DMS 273 treated with DMSO at 0.1 percent for 48 hours (cell line): ENCODE measurements around the gene LIMS3.
"Not testable (repeated sequence)": the region's sequence is repeated elsewhere in the genome, so short reads cannot be mapped to it uniquely, and the experiment has no call there.

ENCODE experiments used
- DNase-seq: peaks from one replicate; lab custom pipeline; 2025; lab: John Stamatoyannopoulos, UW

Gene LIMS3

DNA sequence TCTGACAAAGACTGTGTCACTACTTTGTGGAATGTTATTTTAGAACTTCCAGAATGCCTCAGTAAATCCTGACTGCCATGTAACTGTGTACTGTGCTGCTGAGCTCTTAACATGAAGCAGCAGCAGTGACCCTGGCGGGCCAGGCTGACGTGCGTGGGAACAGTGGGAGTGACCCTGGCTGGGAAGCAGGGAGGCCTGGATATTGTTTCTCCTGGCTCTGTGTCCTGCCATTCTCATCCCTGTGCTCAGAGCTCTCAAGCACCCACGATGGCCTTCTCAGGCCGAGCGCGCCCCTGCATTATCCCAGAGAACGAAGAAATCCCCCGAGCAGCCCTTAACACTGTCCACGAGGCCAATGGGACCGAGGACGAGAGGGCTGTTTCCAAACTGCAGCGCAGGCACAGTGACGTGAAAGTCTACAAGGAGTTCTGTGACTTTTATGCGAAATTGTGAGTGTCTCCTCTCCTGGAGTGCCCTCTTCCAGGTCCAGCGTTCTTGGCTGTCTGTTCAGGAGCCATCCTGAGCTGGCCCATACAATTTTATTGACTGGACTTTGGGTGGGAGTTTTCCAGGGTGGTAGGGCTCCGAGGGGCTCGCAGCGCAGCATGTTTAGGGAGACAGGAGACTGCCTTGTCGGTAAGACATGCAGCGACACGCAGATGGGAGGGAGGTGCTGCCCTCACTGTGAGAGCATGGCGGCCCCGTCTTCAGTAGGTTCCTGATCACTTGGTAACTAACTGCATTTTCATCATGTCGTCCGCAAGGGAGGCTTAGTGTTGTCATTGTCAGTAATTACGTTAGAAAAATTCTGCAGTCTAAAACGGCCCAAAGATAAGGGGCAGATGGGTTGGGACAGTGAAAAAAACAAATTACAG lies at the start of gene LIMS3:
Gene LIMS3 (plus strand): TSS at position 227 of the 875 bp plus-strand sequence. CDS start 41 bp downstream, at position 268.
- DNase-seq, result not testable (repeated sequence)

DNA sequence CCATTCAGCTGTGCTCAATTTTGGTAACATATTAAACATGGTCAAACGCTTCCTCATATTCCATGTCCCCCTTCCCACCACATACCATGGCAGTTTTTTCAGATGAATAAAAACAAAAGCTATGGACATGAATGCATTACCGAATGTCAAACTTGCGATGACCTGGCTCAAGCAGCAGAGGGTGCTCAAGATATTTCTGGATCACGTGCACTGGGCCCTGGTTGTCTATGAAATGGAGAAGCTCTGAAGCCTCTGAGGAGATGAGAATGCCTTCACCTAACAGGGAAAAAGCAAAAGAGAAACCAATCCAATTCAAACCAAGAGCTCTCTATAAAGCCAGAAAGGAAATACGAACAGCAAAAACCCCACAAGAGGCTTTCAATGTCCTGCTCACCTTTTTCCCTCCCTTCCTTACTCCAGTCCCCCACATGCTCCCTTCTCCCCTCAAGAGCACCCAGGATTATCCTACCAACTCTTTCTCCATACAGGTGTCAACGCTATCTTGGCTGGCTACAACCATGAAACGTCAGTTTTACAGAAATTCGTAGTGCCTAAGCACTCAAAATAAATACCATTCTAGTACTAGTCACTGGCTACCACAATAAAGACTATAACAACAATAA lies 27.2 kb upstream of the LIMS3 start:
- not testable (repeated sequence) for DNase-seq

GRCh38 chr2:109876625-109877024 lies 21.9 kb upstream of the LIMS3 start:
- DNase-seq, result not testable (repeated sequence)

DNA sequence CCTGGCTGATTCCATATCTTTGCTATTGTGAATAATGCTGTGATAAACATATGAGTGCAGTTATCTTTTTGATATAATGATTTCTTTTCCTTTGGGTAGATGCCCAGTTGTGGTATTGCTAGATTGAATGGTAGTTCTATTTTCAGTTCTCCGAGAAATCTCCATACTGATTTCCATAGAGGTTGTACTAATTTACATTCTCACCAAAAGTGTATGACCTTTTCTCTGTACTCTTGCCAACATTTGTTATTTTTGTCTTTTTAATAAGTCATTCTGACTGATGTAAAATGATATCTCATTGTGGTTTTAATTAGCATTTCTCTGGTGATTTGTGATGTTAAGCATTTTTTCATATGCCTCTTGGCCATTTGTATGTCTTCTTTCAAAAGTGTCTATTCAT lies 16.4 kb upstream of the LIMS3 start:
- DNase-seq, result not testable (repeated sequence)

GRCh38 chr2:109888414-109888813 lies 10.1 kb upstream of the LIMS3 start:
- not testable (repeated sequence) for DNase-seq

DNA sequence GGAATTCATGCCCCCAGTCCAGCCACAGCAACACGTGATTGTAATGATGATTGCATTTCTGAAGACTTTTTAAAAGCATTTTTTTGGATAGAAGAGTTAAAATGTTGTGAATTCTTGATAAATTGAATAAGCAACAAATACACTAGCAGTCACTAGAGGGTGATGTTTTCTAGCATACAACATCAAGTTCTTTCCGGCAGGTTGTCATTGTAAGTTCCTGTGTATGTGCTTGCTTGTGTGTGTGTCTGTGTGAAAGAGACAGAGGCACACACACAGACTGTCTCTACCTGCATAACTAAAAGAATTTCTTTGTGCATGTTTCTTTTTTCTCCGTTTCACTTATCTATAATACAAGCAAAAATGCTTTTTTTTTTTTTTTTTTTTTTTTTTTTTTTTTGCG lies 8.6 kb upstream of the LIMS3 start:
- not testable (repeated sequence) for DNase-seq

GRCh38 chr2:109891024-109891423 lies 7.5 kb upstream of the LIMS3 start:
- not testable (repeated sequence) for DNase-seq

- not testable (repeated sequence) for DNase-seq
Measured at GRCh38 chr2:109893736-109894135, 4.8 kb upstream of the LIMS3 start.

- not testable (repeated sequence) for DNase-seq
Measured at GRCh38 chr2:109894141-109894540, 4.3 kb upstream of the LIMS3 start.

DNA sequence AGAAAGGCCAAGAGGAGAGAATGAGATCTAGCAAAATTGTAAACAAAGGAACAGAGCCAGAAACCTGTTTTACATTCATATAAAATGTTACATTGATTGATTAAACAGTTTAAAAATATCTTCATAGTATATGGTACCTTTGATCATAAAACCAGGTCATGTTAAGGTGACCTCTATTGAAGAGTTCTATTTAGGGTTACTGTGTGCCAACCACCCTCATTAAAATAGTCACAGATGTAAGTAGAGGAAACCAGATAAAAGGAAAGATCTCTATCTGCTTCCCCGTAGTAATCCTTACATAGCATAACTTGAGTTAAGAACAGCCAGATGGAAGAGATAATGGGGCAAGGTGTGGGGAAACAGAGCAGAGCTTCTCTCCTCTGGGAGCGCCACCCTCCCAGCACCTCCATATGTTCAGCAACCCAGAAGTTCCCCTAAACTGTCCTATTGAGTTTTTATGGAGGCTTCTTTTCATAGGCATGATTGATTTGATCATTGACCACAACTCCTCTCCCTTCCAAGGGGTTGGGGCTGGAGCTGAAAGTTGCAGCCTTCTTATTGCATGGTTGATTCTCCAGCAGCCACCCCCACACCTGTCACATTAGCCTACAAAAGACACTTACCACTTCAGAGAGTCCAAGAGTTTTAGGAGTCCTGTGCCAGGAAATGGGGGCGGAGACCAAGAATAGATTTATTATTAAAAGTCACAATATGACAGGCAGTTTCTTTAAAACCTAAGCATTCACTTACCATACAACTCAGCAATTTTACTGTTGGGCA lies 3.2 kb upstream of the LIMS3 start:
- not testable (repeated sequence) for DNase-seq

DNA sequence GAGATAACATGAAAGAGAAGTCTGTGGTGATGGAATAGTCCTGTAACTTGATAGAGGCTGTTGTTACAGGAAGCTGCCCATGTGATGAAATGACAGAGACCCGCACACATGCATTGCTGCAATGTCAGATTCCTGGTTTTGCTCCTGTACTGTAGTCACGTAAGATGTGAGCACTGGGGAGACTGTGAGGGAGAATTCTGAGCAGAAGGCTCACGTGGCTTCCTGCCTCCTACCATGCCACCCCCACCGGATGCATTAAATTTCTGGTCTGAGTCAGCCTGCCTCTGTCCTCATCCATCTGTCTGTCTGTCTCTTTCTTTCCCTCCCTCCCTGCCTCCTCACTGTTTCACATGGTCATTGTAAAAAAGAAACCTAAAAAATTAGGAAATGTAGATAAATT lies 2.3 kb upstream of the LIMS3 start:
- DNase-seq, result not testable (repeated sequence)

DNA sequence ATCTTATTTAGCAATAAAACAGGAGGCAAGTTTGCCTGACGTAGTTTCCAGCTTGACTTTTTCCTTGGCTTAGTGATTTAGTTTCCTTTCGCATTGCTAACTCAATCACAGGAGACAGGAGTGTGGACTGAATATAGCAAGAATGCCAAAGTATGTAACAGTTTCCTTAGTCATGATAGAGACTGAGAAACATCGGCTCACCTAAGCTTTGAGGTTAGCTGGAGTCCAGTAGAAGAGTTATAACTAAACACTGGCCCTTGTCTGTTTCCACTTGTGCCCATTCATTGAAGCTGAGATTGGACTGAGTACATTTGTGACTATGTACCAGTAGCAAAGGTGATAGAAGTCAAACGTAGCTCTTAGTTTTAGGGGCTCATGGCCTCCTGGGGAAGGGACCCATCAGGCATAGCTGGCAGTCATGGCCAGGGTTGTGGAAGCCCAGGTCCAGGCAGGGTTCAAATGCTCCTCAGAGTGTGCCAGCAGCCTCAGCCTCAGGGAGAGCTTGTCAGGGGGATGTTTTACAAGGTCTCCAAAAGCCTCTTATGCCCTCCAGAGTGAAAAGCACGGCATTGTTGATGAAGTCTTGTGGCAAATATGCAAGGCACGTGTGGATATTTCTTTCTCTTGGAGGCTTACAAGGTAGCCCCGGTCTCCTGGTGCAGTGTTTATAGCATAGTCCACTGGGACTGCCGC lies 573 bp upstream of the LIMS3 start:
- DNase-seq, result not testable (repeated sequence)

GRCh38 chr2:109905796-109906195 lies 7.3 kb downstream of the LIMS3 start:
- not testable (repeated sequence) for DNase-seq

DNA sequence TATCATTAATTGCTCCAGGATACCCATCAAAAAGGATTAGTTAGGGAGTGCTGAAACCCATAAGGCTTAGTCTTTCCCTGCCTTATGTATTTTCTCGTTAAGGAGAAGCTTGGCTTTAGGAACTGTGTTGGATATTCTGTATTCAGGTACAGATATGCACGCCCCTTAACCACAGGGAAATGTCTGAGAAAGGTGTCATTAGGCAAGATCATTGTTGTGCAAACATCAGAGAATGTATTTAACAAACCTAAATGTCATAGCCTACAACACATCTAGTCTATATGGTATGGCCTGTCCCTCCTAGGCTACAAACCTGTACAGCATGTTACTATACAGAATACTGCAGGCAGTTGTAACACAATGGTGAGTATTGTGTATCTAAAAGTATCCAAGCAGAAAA lies 10.1 kb downstream of the LIMS3 start:
- DNase-seq, result not testable (repeated sequence)

DNA sequence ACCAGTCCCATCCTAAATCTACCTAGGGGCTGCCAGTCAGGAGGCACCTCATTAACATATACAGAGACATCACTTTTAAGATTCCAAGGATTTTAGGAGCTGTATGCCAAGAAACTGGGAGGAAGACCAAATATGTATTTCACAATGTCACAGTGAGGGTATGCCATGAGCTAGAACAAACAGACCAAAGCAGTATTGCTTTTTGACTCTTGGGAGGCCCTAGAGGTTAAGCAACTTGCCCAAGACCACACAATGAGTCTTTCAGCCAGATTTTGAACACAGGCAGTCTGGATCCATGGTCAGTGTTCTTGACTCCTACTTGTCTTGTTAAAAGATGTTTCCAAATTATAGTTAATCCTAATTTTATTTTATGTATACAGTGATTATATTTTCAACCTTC lies 12.3 kb downstream of the LIMS3 start:
- not testable (repeated sequence) for DNase-seq

GRCh38 chr2:109913911-109914310 lies 15.4 kb downstream of the LIMS3 start:
- not testable (repeated sequence) for DNase-seq

DNA sequence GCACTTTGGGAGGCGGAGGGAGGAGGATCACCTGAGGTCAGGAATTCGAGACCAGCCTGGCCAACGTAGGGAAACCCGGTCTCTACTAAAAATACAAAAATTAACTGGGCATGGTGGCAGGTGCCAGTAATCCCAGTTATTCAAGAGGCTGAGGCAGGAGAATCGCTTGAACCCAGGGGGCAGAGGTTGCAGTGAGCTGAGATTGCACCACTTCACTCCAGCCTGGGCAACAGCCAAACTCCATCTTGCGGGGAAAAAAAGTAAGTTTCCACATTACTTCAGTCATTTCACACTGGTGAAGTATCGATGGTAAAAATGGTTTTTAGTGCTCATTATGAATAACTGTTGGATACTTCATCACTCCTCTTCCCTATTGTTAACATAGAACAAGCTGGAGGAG lies 16.1 kb downstream of the LIMS3 start:
- not testable (repeated sequence) for DNase-seq

GRCh38 chr2:109915830-109916229 lies 17.3 kb downstream of the LIMS3 start:
- DNase-seq, result not testable (repeated sequence)

DNA sequence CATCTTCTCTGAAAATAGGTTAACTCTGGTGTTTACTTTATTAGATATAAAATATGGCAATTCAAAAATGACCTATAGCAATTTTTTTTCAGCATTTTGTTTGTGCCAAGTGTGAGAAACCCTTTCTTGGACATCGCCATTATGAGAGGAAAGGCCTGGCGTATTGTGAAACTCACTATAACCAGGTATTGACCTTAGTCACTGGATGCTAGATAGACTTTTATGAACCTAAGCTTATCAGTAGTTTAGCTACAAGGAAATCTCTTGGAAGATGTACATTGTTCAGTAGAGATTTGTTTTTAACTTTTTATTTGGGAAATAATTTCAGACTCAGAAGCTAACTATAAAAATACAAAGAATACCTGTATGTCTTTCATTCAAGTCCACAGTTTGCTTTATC lies 21.7 kb downstream of the LIMS3 start:
- DNase-seq, result not testable (repeated sequence)

DNA sequence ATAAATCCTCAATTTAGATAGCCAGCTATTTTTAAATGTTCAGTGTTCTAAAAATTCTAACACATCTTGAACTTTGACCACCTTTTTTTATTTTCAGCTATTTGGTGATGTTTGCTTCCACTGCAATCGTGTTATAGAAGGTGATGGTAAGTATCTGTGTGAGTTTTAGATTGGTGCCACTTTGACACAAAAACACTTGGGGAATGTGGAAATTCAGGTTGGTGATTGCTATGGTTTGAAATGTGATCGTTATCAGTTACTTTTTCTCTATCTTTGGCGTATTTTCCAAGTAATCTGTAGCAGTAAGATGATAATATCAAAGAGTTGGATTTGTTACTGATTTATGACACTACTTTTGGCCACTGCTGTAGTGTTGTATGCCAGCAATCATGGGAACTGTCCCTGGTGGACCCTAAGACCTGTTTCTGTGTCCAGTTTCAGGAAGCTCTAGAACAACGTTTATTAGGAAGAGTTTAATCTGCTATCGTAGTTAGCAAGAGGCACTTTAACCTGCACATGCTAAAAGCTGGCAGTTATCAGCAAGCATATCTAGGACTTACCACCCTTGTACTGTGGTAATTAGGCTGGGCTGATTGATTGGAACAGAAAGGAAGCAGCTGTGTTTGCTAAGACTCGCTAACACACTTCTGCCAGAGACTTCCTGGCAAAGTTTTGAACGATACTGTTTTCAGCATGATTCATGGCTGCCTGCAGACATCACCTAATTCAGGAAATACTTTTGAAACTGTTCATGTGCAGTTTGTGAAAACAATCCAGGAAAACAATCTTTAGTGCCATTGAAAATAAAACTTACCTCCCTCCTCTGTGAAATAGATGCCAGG lies 23.3 kb downstream of the LIMS3 start:
- DNase-seq, result not testable (repeated sequence)

DNA sequence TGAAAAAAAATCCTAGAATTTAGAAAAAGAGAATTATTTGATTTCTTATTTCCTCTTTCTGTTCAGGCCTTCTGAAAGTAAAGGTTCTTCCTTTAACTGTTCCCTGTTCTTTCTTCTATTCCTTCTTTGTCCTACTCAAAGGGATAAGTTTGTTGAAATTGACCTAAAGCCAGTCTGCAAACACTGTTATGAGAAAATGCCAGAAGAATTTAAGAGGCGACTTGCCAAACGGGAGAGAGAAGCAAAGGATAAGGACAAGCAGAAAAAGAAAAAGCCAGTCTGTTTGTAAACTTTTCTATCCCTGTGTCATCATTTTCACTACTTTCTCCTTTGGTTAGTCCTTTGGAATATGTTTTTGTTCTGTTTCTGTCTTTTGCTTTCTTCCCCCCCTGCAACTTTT lies 26.0 kb downstream of the LIMS3 start:
- DNase-seq, result not testable (repeated sequence)
